Fibroblast of the aortic adventitia (primary cell): ENCODE results near the gene ZNF793. TPM values are rescaled to one million over a fixed set of nuclear protein-coding genes. Genes with fewer than 3 reads are reported as not detected.
A peak's percentile ranks its signal among the peaks of the same experiment; 100 is the strongest.

Experiments
- DNase-seq: peaks from one replicate; pipeline ENCODE4 v3.0.0-alpha.2; 2010; ENCODE audit warnings: low read depth
- H3K4me3 ChIP-seq: 2 replicates; pipeline ENCODE4 v1.5.1; 2011; ENCODE audit warnings: low read depth, mild to moderate bottlenecking, control low read depth, low read length, moderate library complexity
- total RNA-seq: library from RNA; depleted of rRNA; stranded (reverse); fragments of >200 nt; gene quantifications from 2 replicates; pipeline ENCODE4 v1.2.3, GENCODE V29; 2012; ENCODE audit warnings: low replicate concordance
- TF ChIP-seq, protein P1 (sequence below): IDR thresholded peaks from 2 replicates; pipeline ENCODE4 v1.5.1; 2011; ENCODE audit warnings: mild to moderate bottlenecking, low read length, control low read depth, inconsistent platforms; ENCODE audit not compliant: insufficient read depth

Gene ZNF793
- total RNA-seq, 1 donor, result 0.27 TPM

DNA sequence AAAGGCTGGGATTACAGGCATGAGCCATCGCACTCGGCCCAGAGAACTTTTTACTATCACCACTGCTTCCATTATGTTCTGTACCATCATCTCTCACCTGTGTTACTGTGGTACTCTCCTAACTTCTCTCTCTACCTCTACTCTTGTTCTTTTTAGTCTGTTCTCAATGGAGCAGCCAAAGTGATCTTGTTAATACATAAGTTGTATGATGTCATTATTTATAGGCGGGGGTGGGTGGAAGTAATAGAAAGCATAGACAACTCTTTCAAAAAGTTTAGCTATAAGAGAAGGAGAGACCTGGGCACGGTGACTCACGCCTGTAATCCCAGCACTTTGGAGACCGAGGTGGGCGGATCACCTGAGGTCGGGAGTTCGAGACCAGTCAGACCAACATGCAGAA is 34.6 kb upstream of the ZNF793 start:
- no peak for DNase-seq
- no peak overlapping the region for H3K4me3 ChIP-seq
- TF ChIP-seq, protein P1, sequence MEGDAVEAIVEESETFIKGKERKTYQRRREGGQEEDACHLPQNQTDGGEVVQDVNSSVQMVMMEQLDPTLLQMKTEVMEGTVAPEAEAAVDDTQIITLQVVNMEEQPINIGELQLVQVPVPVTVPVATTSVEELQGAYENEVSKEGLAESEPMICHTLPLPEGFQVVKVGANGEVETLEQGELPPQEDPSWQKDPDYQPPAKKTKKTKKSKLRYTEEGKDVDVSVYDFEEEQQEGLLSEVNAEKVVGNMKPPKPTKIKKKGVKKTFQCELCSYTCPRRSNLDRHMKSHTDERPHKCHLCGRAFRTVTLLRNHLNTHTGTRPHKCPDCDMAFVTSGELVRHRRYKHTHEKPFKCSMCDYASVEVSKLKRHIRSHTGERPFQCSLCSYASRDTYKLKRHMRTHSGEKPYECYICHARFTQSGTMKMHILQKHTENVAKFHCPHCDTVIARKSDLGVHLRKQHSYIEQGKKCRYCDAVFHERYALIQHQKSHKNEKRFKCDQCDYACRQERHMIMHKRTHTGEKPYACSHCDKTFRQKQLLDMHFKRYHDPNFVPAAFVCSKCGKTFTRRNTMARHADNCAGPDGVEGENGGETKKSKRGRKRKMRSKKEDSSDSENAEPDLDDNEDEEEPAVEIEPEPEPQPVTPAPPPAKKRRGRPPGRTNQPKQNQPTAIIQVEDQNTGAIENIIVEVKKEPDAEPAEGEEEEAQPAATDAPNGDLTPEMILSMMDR, result no peak

DNA sequence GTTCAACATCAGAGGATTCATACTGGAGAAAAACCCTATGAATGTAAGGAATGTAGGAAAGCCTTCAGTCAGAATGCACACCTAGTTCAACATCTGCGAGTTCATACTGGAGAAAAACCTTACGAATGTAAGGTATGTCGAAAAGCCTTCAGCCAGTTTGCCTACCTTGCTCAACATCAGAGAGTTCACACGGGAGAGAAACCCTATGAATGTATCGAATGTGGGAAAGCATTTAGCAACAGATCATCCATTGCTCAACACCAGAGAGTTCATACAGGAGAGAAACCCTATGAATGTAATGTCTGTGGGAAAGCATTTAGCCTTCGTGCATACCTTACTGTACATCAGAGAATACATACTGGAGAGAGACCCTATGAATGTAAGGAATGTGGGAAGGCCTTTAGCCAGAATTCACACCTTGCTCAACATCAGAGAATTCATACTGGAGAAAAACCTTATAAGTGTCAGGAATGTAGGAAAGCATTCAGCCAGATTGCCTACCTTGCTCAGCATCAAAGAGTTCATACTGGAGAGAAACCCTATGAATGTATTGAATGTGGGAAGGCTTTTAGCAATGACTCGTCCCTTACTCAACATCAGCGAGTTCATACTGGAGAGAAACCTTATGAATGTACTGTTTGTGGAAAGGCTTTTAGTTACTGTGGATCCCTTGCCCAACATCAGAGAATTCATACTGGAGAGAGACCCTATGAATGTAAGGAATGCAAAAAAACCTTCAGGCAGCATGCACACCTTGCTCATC is 22.2 kb upstream of the ZNF793 start:
- no peak for DNase-seq
- no peak overlapping the region for H3K4me3 ChIP-seq
- TF ChIP-seq, protein P1, result no peak

DNA sequence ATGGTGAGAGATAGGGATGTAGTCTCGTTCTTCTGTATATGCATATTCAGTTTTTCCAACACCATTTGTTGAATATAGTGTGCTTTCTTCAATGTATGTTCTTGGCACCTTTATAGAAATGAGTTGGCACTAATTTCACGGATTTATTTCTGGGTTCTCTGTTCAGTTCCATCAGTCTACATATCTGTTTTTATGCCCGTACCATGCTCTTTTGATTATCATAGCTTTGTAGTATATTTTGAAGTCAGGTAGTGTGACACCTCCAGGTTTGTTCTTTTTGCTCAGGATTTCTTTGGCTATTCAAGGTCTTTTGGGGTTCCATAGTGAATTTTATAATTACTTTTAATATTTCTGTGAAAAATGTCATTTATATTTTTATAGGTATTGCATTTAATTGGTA is 14.5 kb upstream of the ZNF793 start:
- no peak for DNase-seq
- no peak overlapping the region for H3K4me3 ChIP-seq
- TF ChIP-seq, protein P1, result no peak

DNA sequence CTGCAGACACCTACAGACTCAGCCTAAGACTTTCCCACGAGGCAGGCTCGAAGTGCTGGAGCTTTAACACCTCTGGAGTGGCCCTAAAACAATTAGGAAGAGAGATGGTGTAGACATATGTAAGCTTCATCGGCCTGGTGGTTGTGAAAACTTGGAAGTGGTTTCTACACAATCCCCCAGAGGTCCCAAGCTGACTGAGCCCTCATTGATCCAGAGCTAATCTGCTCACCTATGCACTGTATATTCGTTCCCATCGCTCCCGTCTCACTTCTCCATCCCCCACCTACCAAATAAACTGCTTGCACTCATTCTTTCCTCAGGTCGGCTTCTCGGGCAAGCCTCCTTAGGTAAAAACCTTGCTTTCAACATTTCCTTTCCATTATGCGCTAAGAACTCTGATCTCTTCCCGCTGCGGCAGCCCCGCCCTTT is 767 bp upstream of the ZNF793 start:
- TF ChIP-seq, protein P1, result no peak
- DNase-seq, result no peak
- H3K4me3 ChIP-seq, result peak overlapping the region; percentile 58

DNA sequence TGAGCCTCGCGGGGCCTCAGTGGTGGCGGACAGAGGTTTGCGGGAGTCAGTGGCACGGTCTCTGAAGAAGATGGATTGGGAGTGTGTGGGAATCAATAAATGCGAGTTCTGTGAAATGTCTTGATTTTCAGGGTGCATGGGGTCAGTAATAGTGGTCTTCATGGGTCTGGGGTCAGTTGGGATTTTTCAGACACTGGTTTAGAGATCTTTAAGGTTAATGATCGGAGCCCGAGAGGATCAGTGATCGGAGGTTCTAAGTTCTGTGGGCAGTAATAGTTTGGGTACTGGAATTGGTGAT is 377 bp downstream of the ZNF793 start:
- DNase-seq, result no peak
- H3K4me3 ChIP-seq, result peak overlapping the region; percentile 58
- TF ChIP-seq, protein P1, result no peak

DNA sequence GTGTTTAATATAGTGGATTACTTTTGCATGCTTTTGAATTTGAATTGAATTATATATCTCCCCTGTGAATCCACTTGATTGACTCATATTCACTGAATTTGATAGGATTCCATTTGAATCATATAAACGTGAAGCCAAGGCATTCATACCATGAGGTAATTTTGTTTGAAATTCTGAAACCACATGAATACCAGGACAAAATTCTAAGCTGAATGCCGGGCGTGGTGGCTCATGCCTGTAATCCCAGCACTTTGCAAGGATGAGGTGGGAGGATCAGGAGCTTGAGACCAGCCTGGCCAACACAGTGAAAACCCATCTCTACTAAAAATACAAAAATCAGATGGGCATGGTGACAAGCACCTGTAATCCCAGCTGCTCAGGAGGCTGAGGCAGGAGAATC is 4.4 kb downstream of the ZNF793 start:
- DNase-seq, result no peak
- H3K4me3 ChIP-seq, result no peak overlapping the region
- TF ChIP-seq, protein P1, result no peak

DNA sequence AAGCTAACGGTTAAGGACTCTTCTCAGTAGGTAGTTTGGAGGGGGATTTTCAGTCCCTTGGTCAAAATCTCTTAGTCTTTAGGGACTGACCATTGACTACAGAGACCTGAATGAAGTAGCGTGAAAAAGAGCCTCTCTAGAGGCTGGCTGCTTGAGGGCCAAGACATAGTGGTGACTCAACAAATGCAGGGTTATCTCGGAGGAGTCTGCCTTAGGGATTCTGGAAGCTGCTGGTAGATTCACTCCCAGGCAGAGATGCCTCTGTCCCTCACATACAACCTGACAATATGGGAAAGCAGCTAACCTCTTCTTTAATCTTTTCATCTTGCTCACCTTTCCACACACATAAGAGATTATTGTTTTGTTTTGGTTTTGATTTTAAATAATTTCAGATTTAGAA is 5.1 kb downstream of the ZNF793 start:
- DNase-seq, result no peak
- TF ChIP-seq, protein P1, result no peak
- no peak overlapping the region for H3K4me3 ChIP-seq
